ACC112 (cell line): ENCODE measurements around the gene CD320.
"Not testable (repeated sequence)": the region's sequence is repeated elsewhere in the genome, so short reads cannot be mapped to it uniquely, and the experiment has no call there.

ENCODE experiments used
- H2AFZ ChIP-seq: fragments of 200-600 bp; sonication (generic); one replicate; pipeline ENCODE4 v1.6.0; 2017; ENCODE audit warnings: antibody characterized with exemption, low read length; ENCODE audit not compliant: unreplicated experiment
- H3K27ac ChIP-seq: fragments of 200-600 bp; sonication (generic); 2 replicates; pipeline ENCODE4 v1.5.1; 2014; ENCODE audit warnings: low read depth, mild to moderate bottlenecking, antibody characterized with exemption, low read length, moderate library complexity
- H3K27me3 ChIP-seq: fragments of 200-600 bp; sonication (generic); 2 replicates; pipeline ENCODE4 v1.6.1; 2014; ENCODE audit warnings: mild to moderate bottlenecking, antibody characterized with exemption, low read length, moderate library complexity, mixed read lengths; ENCODE audit not compliant: insufficient read depth
- H3K36me3 ChIP-seq: fragments of 200-600 bp; sonication (generic); 2 replicates; pipeline ENCODE4 v1.6.1; 2016; ENCODE audit warnings: mild to moderate bottlenecking, antibody characterized with exemption, low read length, moderate library complexity, mixed read lengths; ENCODE audit not compliant: insufficient read depth
- H3K4me1 ChIP-seq: fragments of 200-600 bp; sonication (generic); one replicate; pipeline ENCODE4 v1.6.1; 2016; ENCODE audit warnings: low read length, mixed read lengths; ENCODE audit not compliant: insufficient read depth, unreplicated experiment, control insufficient read depth
- H3K4me3 ChIP-seq: fragments of 200-600 bp; sonication (generic); 2 replicates; pipeline ENCODE4 v1.5.1; 2014; ENCODE audit warnings: mild to moderate bottlenecking, low read depth, low read length
- H3K79me2 ChIP-seq: fragments of 200-600 bp; sonication (generic); one replicate; pipeline ENCODE4 v1.6.0; 2016; ENCODE audit warnings: low read length; ENCODE audit not compliant: control insufficient read depth, unreplicated experiment, insufficient read depth

Gene CD320

GRCh38 chr19:8341504-8341903 is 33.3 kb upstream of the CD320 start:
- not testable (repeated sequence) for H3K36me3 ChIP-seq, H3K4me3 ChIP-seq, H3K27ac ChIP-seq, H3K79me2 ChIP-seq, H2AFZ ChIP-seq, H3K4me1 ChIP-seq
- H3K27me3 ChIP-seq = peaks cover 10% of the 10 kb centered on the region; the same call in 1 of the 2 replicates

GRCh38 chr19:8340341-8341096 is 32.4 kb upstream of the CD320 start:
- Histone ChIP-seq H3K36me3 (no peaks in the 10 kb centered on the region), H3K27me3 (peaks cover 15% of the 10 kb centered on the region; the same call in 1 of the 2 replicates), H3K27ac (no peak overlapping the region), H2AFZ (no peak overlapping the region), H3K4me3 (no peak overlapping the region), H3K79me2 (no peaks in the 10 kb centered on the region), H3K4me1 (no peaks in the 10 kb centered on the region)

DNA sequence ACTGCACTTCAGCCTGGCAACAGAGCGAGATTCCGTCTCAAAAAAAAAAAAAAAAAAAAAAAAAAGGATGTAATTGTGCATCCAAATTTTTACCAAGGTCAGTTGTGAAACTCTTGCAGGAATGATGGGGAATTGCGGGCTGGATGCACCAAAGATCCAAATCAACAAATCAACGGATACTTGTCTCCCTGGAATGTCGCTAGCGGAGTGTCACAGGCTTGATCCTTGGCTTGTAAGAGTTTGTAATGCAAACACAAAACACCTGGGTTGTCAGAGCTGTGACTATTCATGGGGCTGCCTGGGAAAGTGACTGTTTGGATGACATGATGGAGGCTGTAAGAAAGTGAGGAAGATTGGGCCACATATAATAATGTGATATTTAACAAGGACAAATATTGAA is 30.7 kb upstream of the CD320 start:
- no peaks in the 10 kb centered on the region for H3K79me2 ChIP-seq
- no peak overlapping the region for H3K4me3 ChIP-seq
- H3K36me3 ChIP-seq = no peaks in the 10 kb centered on the region
- no peak overlapping the region for H2AFZ ChIP-seq
- H3K4me1 ChIP-seq = no peaks in the 10 kb centered on the region
- no peak overlapping the region for H3K27ac ChIP-seq
- peaks cover 27% of the 10 kb centered on the region for H3K27me3 ChIP-seq

DNA sequence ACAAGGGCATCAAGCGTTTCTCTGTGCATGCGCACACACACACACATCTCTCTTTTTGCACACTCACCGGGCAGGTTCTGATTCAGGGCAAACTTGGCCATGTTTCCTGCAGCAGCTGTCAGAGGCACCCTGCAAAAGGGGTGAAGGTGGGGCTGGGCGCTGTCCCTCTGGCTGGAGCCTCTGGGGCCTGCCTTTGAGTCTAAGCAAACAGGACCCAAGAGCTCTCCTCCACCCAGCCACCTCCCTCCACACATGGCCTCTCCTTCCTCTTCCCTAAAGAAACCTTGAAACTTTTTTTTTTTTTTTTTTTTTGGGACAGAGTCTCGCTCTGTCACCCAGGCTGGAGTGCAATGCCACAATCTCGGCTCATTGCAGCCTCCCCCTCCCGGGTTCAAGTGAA is 29.6 kb upstream of the CD320 start:
- Histone ChIP-seq H3K27me3 (peaks cover 34% of the 10 kb centered on the region), H3K4me1 (no peaks in the 10 kb centered on the region), H2AFZ (no peak overlapping the region), H3K4me3 (no peak overlapping the region), H3K27ac (no peak overlapping the region), H3K79me2 (no peaks in the 10 kb centered on the region), H3K36me3 (no peaks in the 10 kb centered on the region)

DNA sequence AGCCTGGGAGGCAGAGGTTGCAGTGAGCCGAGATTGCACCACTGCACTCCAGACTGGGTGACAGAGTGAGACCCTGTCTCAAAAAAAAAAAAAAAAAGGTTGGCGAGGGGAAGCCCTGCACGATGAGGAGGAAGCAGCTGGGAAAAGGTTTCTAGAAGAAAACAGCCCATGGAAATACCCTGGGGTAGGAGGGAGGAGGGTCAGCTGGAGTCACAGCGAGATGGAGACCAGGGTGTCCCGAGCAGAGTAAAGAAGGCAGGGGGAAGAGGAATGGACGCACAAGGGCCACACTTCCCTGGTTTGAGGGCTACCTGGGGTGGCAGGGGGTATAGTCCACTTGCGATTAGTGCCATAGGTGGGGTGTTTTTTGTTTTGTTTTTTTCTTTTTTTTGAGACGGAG is 28.5 kb upstream of the CD320 start:
- Histone ChIP-seq H3K79me2 (no peaks in the 10 kb centered on the region), H3K36me3 (no peaks in the 10 kb centered on the region), H3K27ac (no peak overlapping the region), H3K4me1 (no peaks in the 10 kb centered on the region), H3K4me3 (no peak overlapping the region), H2AFZ (no peak overlapping the region), H3K27me3 (peaks cover 27% of the 10 kb centered on the region)

DNA sequence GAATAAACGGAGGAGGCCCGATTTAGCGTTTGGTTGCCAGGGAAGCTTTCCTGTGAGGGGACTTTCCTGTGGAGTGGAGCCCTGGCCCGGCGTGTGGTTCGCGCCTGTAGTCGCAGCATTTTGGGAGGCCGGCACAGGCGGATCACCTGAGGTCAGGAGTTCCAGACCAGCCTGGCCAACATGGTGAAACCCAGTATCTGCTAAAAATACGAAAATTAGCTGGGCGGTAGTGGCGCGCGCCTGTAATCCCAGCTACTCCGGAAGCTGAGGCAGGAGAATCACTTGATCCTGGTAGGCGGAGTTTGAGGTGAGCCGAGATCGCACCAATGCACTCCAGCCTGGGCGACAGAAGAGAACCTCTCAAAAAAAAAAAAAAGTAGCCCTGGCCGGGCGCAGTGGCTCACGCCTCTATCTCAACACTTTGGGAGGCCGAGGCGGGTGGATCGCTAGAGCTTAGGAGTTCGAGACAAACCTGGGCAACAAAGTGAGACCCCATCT is 28.0 kb upstream of the CD320 start:
- H3K27ac ChIP-seq = no peak overlapping the region
- no peaks in the 10 kb centered on the region for H3K4me1 ChIP-seq
- H3K27me3 ChIP-seq = peaks cover 27% of the 10 kb centered on the region

GRCh38 chr19:8335343-8336071 is 27.3 kb upstream of the CD320 start:
- H3K27me3 ChIP-seq = peaks cover 27% of the 10 kb centered on the region
- H3K36me3 ChIP-seq = no peaks in the 10 kb centered on the region
- H3K4me1 ChIP-seq = no peaks in the 10 kb centered on the region
- H3K4me3 ChIP-seq = peak overlapping the region; percentile 58; the same call in 1 of the 2 replicates
- no peak overlapping the region for H3K27ac ChIP-seq
- H3K79me2 ChIP-seq = no peaks in the 10 kb centered on the region
- H2AFZ ChIP-seq = no peak overlapping the region

More for the DNA sequence above, 28.0 kb upstream of the CD320 start:
- Histone ChIP-seq H2AFZ (no peak overlapping the region), H3K36me3 (no peaks in the 10 kb centered on the region), H3K79me2 (no peaks in the 10 kb centered on the region), H3K4me3 (no peak overlapping the region)

DNA sequence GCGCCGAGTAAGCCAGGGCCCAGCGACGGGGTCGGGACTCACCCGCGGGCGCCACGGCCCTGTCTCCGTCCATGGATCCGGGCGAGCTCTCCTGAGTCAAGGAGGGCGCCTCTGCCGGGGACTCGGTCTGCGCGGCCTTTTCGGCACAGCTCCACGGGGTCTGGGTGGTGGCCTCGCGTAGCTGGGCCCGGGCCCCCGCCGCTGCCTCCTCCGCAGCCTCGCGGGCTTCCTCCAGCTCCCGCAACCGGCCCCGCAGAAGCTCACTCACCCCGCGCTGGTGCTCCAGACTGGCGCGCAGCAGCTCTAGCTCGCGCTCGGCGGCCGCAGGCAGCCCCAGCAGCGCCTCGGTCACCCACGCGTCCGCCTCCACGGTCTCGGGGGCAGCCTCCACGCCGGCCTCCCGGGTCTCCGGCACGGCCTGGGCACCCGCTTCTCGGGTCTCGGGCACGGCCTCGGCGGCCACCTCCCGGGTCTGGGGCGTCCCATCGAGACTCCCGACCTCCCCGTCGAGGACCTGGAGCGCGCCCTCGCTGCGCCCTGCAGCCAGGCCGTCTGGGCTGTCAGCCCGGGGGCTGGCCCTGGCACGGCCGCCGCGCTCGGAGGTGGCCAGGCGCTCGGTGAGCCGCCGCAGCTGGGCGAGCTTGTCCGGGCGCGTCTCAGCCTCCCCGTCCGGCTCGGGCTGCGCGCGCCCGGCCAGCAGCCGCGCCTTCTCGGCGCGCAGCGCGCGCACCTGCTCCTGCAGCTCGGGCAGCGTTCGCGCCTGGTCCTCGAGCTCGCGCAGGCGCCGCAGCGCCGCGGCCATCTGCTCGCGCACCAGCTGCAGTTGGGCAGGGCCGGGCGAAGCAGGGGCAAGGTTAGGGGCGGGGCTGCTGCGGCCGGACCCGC is 26.5 kb upstream of the CD320 start:
- H3K79me2 ChIP-seq = no peaks in the 10 kb centered on the region
- peak overlapping the region; percentile 58; the same call in 1 of the 2 replicates for H3K4me3 ChIP-seq
- H3K27me3 ChIP-seq = peaks cover 27% of the 10 kb centered on the region
- no peak overlapping the region for H2AFZ ChIP-seq
- no peaks in the 10 kb centered on the region for H3K36me3 ChIP-seq
- no peak overlapping the region for H3K27ac ChIP-seq
- no peaks in the 10 kb centered on the region for H3K4me1 ChIP-seq

- no peak overlapping the region for H3K4me3 ChIP-seq
- H3K36me3 ChIP-seq = no peaks in the 10 kb centered on the region
- no peak overlapping the region for H2AFZ ChIP-seq
- no peaks in the 10 kb centered on the region for H3K79me2 ChIP-seq
- H3K4me1 ChIP-seq = no peaks in the 10 kb centered on the region
- H3K27me3 ChIP-seq = peaks cover 27% of the 10 kb centered on the region
- no peak overlapping the region for H3K27ac ChIP-seq
Observed at GRCh38 chr19:8333767-8334457, 25.8 kb upstream of the CD320 start.
